Panc1 (cell line): ENCODE data around the gene SCP2D1. TPM values are rescaled to one million over a fixed set of nuclear protein-coding genes. Genes with fewer than 3 reads are reported as not detected.

Source experiments
- ATAC-seq: fragments of 200-7000 bp; cut with Tn5 transposase; 2 replicates; pipeline ENCODE4 v1.9.1; 2020; ENCODE audit warnings: mild to moderate bottlenecking, moderate library complexity
- BruUV-seq: library from RNA; stranded (reverse); fragments of 400-500 nt; replicated peaks from 2 replicates; lab custom pipeline; 2021; lab: Mats Ljungman, UMichigan
- CTCF ChIA-PET: fragments of 300-600 bp; sonication (Branson Sonifier 250); formaldehyde crosslinking; loops from one replicate; lab custom pipeline; 2022; ENCODE audit warnings: antibody characterized with exemption; lab: Charles Lee
- POLR2A ChIA-PET: fragments of 300-600 bp; sonication (Branson Sonifier 250); formaldehyde crosslinking; loops from one replicate; lab custom pipeline; 2022; ENCODE audit warnings: antibody characterized with exemption; lab: Charles Lee
- DNase-seq: peaks from one replicate; pipeline ENCODE4 v3.0.0-alpha.2; 2010; ENCODE audit warnings: low read depth, low spot score
- H3K27ac ChIP-seq: 2 replicates; pipeline ENCODE4 v1.5.1; 2011; ENCODE audit warnings: mild to moderate bottlenecking, low read length, inconsistent platforms
- H3K27me3 ChIP-seq: fragments of 200-500 bp; sonication (Bioruptor generic); 2 replicates; pipeline ENCODE4 v1.6.0; 2014; ENCODE audit warnings: low read length, inconsistent platforms; ENCODE audit not compliant: control insufficient read depth, insufficient read depth
- H3K36me3 ChIP-seq: fragments of 200-500 bp; sonication (Bioruptor generic); 2 replicates; pipeline ENCODE4 v1.5.1; 2014; ENCODE audit warnings: inconsistent platforms, mild to moderate bottlenecking, low read length, moderate library complexity; ENCODE audit not compliant: control insufficient read depth, insufficient read depth
- H3K4me1 ChIP-seq: 2 replicates; pipeline ENCODE4 v1.5.1; 2011; ENCODE audit warnings: inconsistent platforms, mild to moderate bottlenecking, low read length, moderate library complexity; ENCODE audit not compliant: control insufficient read depth, insufficient read depth
- H3K4me3 ChIP-seq, 2 experiments: 2 replicates each; pipeline ENCODE4 v1.5.1; 2011 to 2012; ENCODE audit warnings: low read depth in 2 of 2, low read length in 2 of 2, mild to moderate bottlenecking in 2 of 2, inconsistent platforms in 1 of 2, moderate library complexity in 1 of 2
- H3K9me3 ChIP-seq: fragments of 200-500 bp; sonication (Bioruptor generic); 2 replicates; pipeline ENCODE4 v1.5.1; 2014; ENCODE audit warnings: low read depth, mild to moderate bottlenecking, inconsistent platforms, low read length, moderate library complexity; ENCODE audit not compliant: control insufficient read depth, insufficient read depth
- POLR2AphosphoS5 ChIP-seq: IDR thresholded peaks from 2 replicates; pipeline ENCODE4 v1.6.1; 2012; ENCODE audit warnings: mild to moderate bottlenecking, low read depth, low read length, moderate library complexity
- SIN3A ChIP-seq: IDR thresholded peaks from 2 replicates; pipeline ENCODE4 v1.6.1; 2012; ENCODE audit warnings: low read depth, mild to moderate bottlenecking, low read length, moderate library complexity, borderline replicate concordance; ENCODE audit not compliant: insufficient read depth
- TCF7L2 ChIP-seq: IDR thresholded peaks from 2 replicates; pipeline ENCODE4 v1.6.1; 2011; ENCODE audit warnings: mild to moderate bottlenecking, low read depth, low read length, inconsistent platforms
- in situ Hi-C: cut with HindIII; loops from 2 replicates; pipeline ENCODE4 v1.10.0; 2016; ENCODE audit warnings: low sequenced_read_pairs, low pct_unique_long_range_greater_than_20kb
- intact Hi-C: fragments of 100-400 bp; cut with micrococcal nuclease; formaldehyde crosslinking; loops from one replicate; pipeline ENCODE4 v1.10.0; 2022; ENCODE audit not compliant: unreplicated experiment
- total RNA-seq: library from RNA; stranded (reverse); gene quantifications from one replicate; pipeline ENCODE4 v1.2.1, GENCODE V29; 2021; ENCODE audit not compliant: unreplicated experiment
- TF ChIP-seq, protein P1 (sequence below): fragments of 450-650 bp; IDR thresholded peaks from 2 replicates; pipeline ENCODE4 v1.5.1; 2017; ENCODE audit warnings: mild to moderate bottlenecking
- TF ChIP-seq, protein P2 (sequence below), 2 experiments: IDR thresholded peaks; 2 replicates each; pipeline ENCODE4 v1.6.1; 2011 to 2012; ENCODE audit warnings: low read depth in 2 of 2, control low read depth in 1 of 2, low read length in 1 of 2, mild to moderate bottlenecking in 1 of 2, moderate library complexity in 1 of 2; ENCODE audit not compliant: insufficient read depth in 1 of 2

The SCP2D1 gene
- total RNA-seq, 1 experiment from 2014 or later = not detected

DNA sequence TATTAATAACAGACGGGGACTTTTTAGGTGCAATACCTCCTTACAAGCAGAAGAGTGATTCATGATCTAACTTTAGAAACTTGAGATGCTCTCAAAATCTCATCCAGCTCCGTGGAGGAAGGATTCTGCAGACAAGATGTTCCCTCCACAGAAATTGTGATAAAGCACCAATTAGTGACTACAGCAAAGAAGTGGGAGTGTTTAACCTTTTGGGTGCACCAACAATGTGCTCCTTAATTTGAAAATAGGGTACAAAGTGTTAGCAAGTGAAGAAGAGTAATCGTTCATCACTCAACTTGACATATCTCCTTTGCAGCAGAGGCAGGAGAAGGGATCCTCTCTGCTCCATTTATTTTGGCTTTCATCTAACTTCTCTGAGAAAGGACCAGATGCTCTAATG, 22.8 kb upstream of the SCP2D1 start:
- Histone ChIP-seq H3K9me3 (peaks cover 8% of the 10 kb centered on the region; the same call in 1 of the 2 replicates), H3K36me3 (no peaks in the 10 kb centered on the region; the same call in 1 of the 2 replicates), H3K27ac (no peak overlapping the region), H3K4me1 (peaks cover 4% of the 10 kb centered on the region; the same call in 1 of the 2 replicates), H3K4me3 (no peak overlapping the region), H3K27me3 (peaks cover 6% of the 10 kb centered on the region)
- DNase-seq (no peak), ATAC-seq (no peak)
- no TSS peak for BruUV-seq
- in situ Hi-C loops = no loop called here
- ChIA-PET CTCF (no interaction called here), POLR2A (no interaction called here)
- TF ChIP-seq TCF7L2 (no peak), POLR2AphosphoS5 (no peak), SIN3A (no peak)
- TF ChIP-seq, protein P1, sequence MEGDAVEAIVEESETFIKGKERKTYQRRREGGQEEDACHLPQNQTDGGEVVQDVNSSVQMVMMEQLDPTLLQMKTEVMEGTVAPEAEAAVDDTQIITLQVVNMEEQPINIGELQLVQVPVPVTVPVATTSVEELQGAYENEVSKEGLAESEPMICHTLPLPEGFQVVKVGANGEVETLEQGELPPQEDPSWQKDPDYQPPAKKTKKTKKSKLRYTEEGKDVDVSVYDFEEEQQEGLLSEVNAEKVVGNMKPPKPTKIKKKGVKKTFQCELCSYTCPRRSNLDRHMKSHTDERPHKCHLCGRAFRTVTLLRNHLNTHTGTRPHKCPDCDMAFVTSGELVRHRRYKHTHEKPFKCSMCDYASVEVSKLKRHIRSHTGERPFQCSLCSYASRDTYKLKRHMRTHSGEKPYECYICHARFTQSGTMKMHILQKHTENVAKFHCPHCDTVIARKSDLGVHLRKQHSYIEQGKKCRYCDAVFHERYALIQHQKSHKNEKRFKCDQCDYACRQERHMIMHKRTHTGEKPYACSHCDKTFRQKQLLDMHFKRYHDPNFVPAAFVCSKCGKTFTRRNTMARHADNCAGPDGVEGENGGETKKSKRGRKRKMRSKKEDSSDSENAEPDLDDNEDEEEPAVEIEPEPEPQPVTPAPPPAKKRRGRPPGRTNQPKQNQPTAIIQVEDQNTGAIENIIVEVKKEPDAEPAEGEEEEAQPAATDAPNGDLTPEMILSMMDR = no peak
- TF ChIP-seq, protein P2, sequence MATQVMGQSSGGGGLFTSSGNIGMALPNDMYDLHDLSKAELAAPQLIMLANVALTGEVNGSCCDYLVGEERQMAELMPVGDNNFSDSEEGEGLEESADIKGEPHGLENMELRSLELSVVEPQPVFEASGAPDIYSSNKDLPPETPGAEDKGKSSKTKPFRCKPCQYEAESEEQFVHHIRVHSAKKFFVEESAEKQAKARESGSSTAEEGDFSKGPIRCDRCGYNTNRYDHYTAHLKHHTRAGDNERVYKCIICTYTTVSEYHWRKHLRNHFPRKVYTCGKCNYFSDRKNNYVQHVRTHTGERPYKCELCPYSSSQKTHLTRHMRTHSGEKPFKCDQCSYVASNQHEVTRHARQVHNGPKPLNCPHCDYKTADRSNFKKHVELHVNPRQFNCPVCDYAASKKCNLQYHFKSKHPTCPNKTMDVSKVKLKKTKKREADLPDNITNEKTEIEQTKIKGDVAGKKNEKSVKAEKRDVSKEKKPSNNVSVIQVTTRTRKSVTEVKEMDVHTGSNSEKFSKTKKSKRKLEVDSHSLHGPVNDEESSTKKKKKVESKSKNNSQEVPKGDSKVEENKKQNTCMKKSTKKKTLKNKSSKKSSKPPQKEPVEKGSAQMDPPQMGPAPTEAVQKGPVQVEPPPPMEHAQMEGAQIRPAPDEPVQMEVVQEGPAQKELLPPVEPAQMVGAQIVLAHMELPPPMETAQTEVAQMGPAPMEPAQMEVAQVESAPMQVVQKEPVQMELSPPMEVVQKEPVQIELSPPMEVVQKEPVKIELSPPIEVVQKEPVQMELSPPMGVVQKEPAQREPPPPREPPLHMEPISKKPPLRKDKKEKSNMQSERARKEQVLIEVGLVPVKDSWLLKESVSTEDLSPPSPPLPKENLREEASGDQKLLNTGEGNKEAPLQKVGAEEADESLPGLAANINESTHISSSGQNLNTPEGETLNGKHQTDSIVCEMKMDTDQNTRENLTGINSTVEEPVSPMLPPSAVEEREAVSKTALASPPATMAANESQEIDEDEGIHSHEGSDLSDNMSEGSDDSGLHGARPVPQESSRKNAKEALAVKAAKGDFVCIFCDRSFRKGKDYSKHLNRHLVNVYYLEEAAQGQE (IDR thresholded peaks at IDR 0.05; ENCODE audit: insufficient read depth in 1 of 2, low read depth in 2 of 2, low read length in 1 of 2) = no peak
- intact Hi-C loops = no loop called here

DNA sequence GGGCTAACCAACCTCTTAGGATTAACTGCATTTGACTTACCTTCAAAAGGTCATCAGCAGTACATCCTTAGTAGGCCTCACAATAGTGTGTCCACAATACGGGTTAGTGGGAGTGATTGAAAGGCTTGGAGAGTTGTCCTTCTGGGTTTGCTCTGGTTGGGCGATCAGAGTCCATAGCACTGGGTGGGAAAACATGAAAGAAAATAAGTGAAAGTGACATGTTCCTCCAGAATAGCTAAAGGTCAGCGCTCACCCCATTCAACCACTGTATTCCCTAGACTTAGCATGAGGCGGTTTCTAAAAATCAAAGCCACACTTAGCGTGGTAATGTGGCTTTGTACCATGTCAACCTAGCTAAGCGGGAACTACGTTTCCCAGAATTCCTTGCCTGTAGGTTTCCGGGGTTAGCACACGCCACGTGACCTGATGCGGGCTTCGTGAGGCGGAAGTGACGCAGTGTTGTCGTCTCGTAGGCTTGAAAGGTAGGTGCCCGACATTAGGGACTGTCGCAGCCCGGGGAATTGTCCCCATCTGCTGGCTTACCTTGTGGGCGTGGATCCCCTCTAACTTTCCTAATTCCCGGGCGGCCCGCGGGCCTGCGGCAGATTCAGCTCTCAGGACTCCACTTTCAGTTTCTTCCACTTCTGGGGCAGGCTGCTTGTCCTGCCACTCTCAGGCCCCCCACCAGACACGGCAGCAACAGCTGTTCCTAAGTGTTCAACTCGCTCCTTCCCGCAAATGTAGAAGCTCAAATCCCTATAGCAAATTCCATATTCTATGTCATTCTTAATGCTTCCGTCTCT, 19.8 kb upstream of the SCP2D1 start:
- CTCF ChIA-PET = no interaction called here
- intact Hi-C loops (no loop called here), in situ Hi-C loops (no loop called here)

More for the DNA sequence above, 19.8 kb upstream of the SCP2D1 start:
- BruUV-seq = no TSS peak
- no peaks in the 10 kb centered on the region; the same call in 1 of the 2 replicates for H3K36me3 ChIP-seq
- peak; percentile 100 for ATAC-seq
- peaks cover 8% of the 10 kb centered on the region; the same call in 1 of the 2 replicates for H3K9me3 ChIP-seq
- TF ChIP-seq, protein P2 (IDR thresholded peaks at IDR 0.05; ENCODE audit: insufficient read depth in 1 of 2, low read depth in 2 of 2, low read length in 1 of 2) = no peak
- TF ChIP-seq POLR2AphosphoS5 (peak; percentile 48; the same call in 1 of the 2 replicates), TCF7L2 (peak; percentile 95)
- H3K4me1 ChIP-seq = peaks cover 4% of the 10 kb centered on the region; the same call in 1 of the 2 replicates
- peak overlapping the region; percentile 85 for H3K27ac ChIP-seq
- peak; percentile 71 for DNase-seq
- POLR2A ChIA-PET = interaction anchor here (0.6 kb wide), 1 partner anchor 21 kb away, joined by 3 read pairs; no protein-coding TSS in a partner anchor
- H3K27me3 ChIP-seq = peaks cover 6% of the 10 kb centered on the region
- peak overlapping the region; percentile 77 to 79 for H3K4me3 ChIP-seq
